ENCODE data around the gene USP16.

USP16 gene

GRCh38 chr21:29096218-29097015, 71.9 kb downstream of the USP16 start:
- FAIRE-seq = no peak
- TF ChIP-seq SPI1 (IDR thresholded peaks at IDR 0.05; ENCODE audit: low read depth, low read length) = no peak
- no peak for TF ChIP-seq POLR2A (IDR thresholded peaks at IDR 0.05; ENCODE audit: low read depth, low read length)
- no peak for TF ChIP-seq POU2F2 (IDR thresholded peaks at IDR 0.05; ENCODE audit: low read depth, low read length)
- no peak for TF ChIP-seq POLR2AphosphoS5 (IDR thresholded peaks at IDR 0.05; ENCODE audit: low read depth, low read length)
- no peak for TF ChIP-seq TAF1 (IDR thresholded peaks at IDR 0.05; ENCODE audit: low read depth, low read length)

GRCh38 chr21:29098156-29098555, 73.7 kb downstream of the USP16 start:
- no peak for DNase-seq (ENCODE audit: insufficient read length, low spot score)
- TF ChIP-seq TAF1 (IDR thresholded peaks at IDR 0.05; ENCODE audit: low read depth, low read length) (no peak), SPI1 (IDR thresholded peaks at IDR 0.05; ENCODE audit: low read depth, low read length) (peak; percentile 9; the same call in 1 of the 2 replicates), POU2F2 (IDR thresholded peaks at IDR 0.05; ENCODE audit: low read depth, low read length) (no peak), PAX5 (IDR thresholded peaks at IDR 0.05; ENCODE audit: insufficient read depth, low read length, severe bottlenecking) (no peak), POLR2A (IDR thresholded peaks at IDR 0.05; ENCODE audit: low read depth, low read length) (no peak), POLR2AphosphoS5 (IDR thresholded peaks at IDR 0.05; ENCODE audit: low read depth, low read length) (no peak)
- FAIRE-seq = no peak

More at GRCh38 chr21:29096218-29097015, 71.9 kb downstream of the USP16 start:
- no peak for DNase-seq (ENCODE audit: insufficient read length, low spot score)

- TF ChIP-seq POU2F2 (IDR thresholded peaks at IDR 0.05; ENCODE audit: low read depth, low read length) = no peak
- no peak for TF ChIP-seq POLR2AphosphoS5 (IDR thresholded peaks at IDR 0.05; ENCODE audit: low read depth, low read length)
- TF ChIP-seq POLR2A (IDR thresholded peaks at IDR 0.05; ENCODE audit: low read depth, low read length) = no peak
- TF ChIP-seq PAX5 (IDR thresholded peaks at IDR 0.05; ENCODE audit: insufficient read depth, low read length, severe bottlenecking) = no peak
- no peak for TF ChIP-seq TAF1 (IDR thresholded peaks at IDR 0.05; ENCODE audit: low read depth, low read length)
- no peak for TF ChIP-seq SPI1 (IDR thresholded peaks at IDR 0.05; ENCODE audit: low read depth, low read length)
- no peak for FAIRE-seq
- no peak for DNase-seq (ENCODE audit: insufficient read length, low spot score)
Measured at GRCh38 chr21:29102791-29103257, 78.4 kb downstream of the USP16 start.

Data from GM12891 (cell line).